Neuronal stem cell (in vitro differentiated cells): ENCODE data around the gene NSMCE1.
"Not testable (repeated sequence)": the region's sequence is repeated elsewhere in the genome, so short reads cannot be mapped to it uniquely, and the experiment has no call there.

ENCODE experiments used
- DNase-seq: peaks from one replicate; pipeline ENCODE4 v3.0.0-alpha.2; 2013; ENCODE audit warnings: low spot score
- H2AFZ ChIP-seq: one replicate; pipeline ENCODE4 v1.6.1; 2013; ENCODE audit warnings: mild to moderate bottlenecking, low read length, inconsistent platforms
- H2AK5ac ChIP-seq: 2 replicates; pipeline ENCODE4 v1.6.1; 2013; ENCODE audit warnings: low read depth, mild to moderate bottlenecking, inconsistent platforms, low read length, moderate library complexity, mixed read lengths
- H2BK120ac ChIP-seq: 2 replicates; pipeline ENCODE4 v1.6.1; 2013; ENCODE audit warnings: low read depth, mild to moderate bottlenecking, inconsistent platforms, low read length, moderate library complexity, mixed read lengths
- H2BK12ac ChIP-seq: one replicate; pipeline ENCODE4 v1.6.1; 2013; ENCODE audit warnings: low read length, inconsistent platforms
- H2BK15ac ChIP-seq: 2 replicates; pipeline ENCODE4 v1.6.1; 2013; ENCODE audit warnings: mild to moderate bottlenecking, low read length, inconsistent platforms, mixed read lengths
- H2BK5ac ChIP-seq: one replicate; pipeline ENCODE4 v1.6.1; 2013; ENCODE audit warnings: inconsistent platforms, mild to moderate bottlenecking, low read length, moderate library complexity
- H3K14ac ChIP-seq: one replicate; pipeline ENCODE4 v1.6.1; 2013; ENCODE audit warnings: low read length, inconsistent platforms
- H3K18ac ChIP-seq: 2 replicates; pipeline ENCODE4 v1.6.1; 2013; ENCODE audit warnings: low read length, inconsistent platforms
- H3K23ac ChIP-seq: 2 replicates; pipeline ENCODE4 v1.6.1; 2013; ENCODE audit warnings: low read depth, mild to moderate bottlenecking, mixed read lengths, low read length, inconsistent platforms; ENCODE audit not compliant: poor library complexity
- H3K27ac ChIP-seq: replicated peaks from 3 replicates; pipeline ENCODE4 v1.5.1; 2013; ENCODE audit warnings: low read length, inconsistent platforms
- H3K27me3 ChIP-seq, 3 experiments: 2 replicates each; pipeline ENCODE4 v1.6.1; 2013; ENCODE audit warnings: low read length in 3 of 3, mild to moderate bottlenecking in 2 of 3, inconsistent platforms in 1 of 3, low read depth in 1 of 3, mixed read lengths in 1 of 3, moderate library complexity in 1 of 3; ENCODE audit not compliant: control insufficient read depth in 3 of 3, insufficient read depth in 3 of 3
- H3K36me3 ChIP-seq, 2 donors: replicated peaks in 1 of 2; 2 replicates each; pipeline ENCODE4 v1.6.1; 2013; ENCODE audit warnings: low read length in 2 of 2; ENCODE audit not compliant: control insufficient read depth in 2 of 2, insufficient read depth in 2 of 2
- H3K4ac ChIP-seq: 2 replicates; pipeline ENCODE4 v1.6.1; 2013; ENCODE audit warnings: inconsistent platforms, mild to moderate bottlenecking, low read length, moderate library complexity
- H3K4me1 ChIP-seq, 2 donors: 1 replicate in 1 of 2; 2 replicates in 1 of 2; pipeline ENCODE4 v1.6.1; 2013; ENCODE audit warnings: low read length in 2 of 2, low read depth in 1 of 2; ENCODE audit not compliant: control insufficient read depth in 2 of 2, insufficient read depth in 1 of 2
- H3K4me2 ChIP-seq: one replicate; pipeline ENCODE4 v1.6.1; 2013; ENCODE audit warnings: mild to moderate bottlenecking, low read length, inconsistent platforms; ENCODE audit not compliant: insufficient read depth, poor library complexity, severe bottlenecking
- H3K4me3 ChIP-seq, 2 donors: 2 replicates each; pipeline ENCODE4 v1.5.1; 2013; ENCODE audit warnings: low read length in 2 of 2, mild to moderate bottlenecking in 2 of 2, inconsistent platforms in 1 of 2, moderate library complexity in 1 of 2
- H3K79me1 ChIP-seq: one replicate; pipeline ENCODE4 v1.6.1; 2013; ENCODE audit warnings: low read depth, mild to moderate bottlenecking, inconsistent platforms, low read length, moderate library complexity
- H3K9ac ChIP-seq: one replicate; pipeline ENCODE4 v1.6.1; 2013; ENCODE audit warnings: mild to moderate bottlenecking, low read depth, low read length, inconsistent platforms; ENCODE audit not compliant: poor library complexity
- H3K9me3 ChIP-seq, 2 donors: replicated peaks in 1 of 2; 2 replicates each; pipeline versions ENCODE3 to v1.6.1; 2013; ENCODE audit warnings: low read length in 2 of 2, mild to moderate bottlenecking in 2 of 2, inconsistent platforms in 1 of 2, low read depth in 1 of 2, mixed read lengths in 1 of 2, moderate library complexity in 1 of 2; ENCODE audit not compliant: control insufficient read depth in 2 of 2, insufficient read depth in 1 of 2
- H4K8ac ChIP-seq: one replicate; pipeline ENCODE4 v1.6.1; 2013; ENCODE audit warnings: low read depth, mild to moderate bottlenecking, inconsistent platforms, low read length, moderate library complexity
- H4K91ac ChIP-seq: one replicate; pipeline ENCODE4 v1.6.1; 2013; ENCODE audit warnings: low read length, low read depth, mild to moderate bottlenecking, inconsistent platforms; ENCODE audit not compliant: poor library complexity
- WGBS, 2 donors: extraction: QIAGEN DNeasy Blood & Tissue Kit; methylation state at CpG; one replicate each; pipeline ENCODE4 v1.1.7; 2013; ENCODE audit warnings: missing lambda C conversion rate in 2 of 2, mixed read lengths in 1 of 2; ENCODE audit not compliant: insufficient read length in 2 of 2, insufficient replicate concordance in 1 of 2; ENCODE audit errors: extremely low coverage in 2 of 2; 5-methylcytosine and 5-hydroxymethylcytosine counted together

NSMCE1 gene

GRCh38 chr16:27284865-27285675, 16.5 kb upstream of the NSMCE1 start:
- Histone ChIP-seq H3K4me3 (no peak overlapping the region), H2AFZ (peak overlapping the region; percentile 45), H3K23ac (no peak overlapping the region), H4K91ac (no peak overlapping the region), H2BK5ac (no peak overlapping the region), H3K9me3 (no peaks in the 10 kb centered on the region), H3K27me3 (no peaks in the 10 kb centered on the region), H3K27ac (no peak overlapping the region), H3K9ac (no peak overlapping the region), H2BK12ac (no peak overlapping the region), H2BK120ac (no peak overlapping the region), H3K18ac (no peak overlapping the region), H3K4me1 (peaks cover 0 to 4% of the 10 kb centered on the region in 2 donors), H3K4me2 (no peak overlapping the region), H4K8ac (no peak overlapping the region), H3K79me1 (no peaks in the 10 kb centered on the region), H2BK15ac (no peak overlapping the region), H3K36me3 (no peaks in the 10 kb centered on the region), H2AK5ac (peak overlapping the region; percentile 17), H3K4ac (no peak overlapping the region), H3K14ac (no peak overlapping the region)
- no peak for DNase-seq
- no CpG with 5 or more reads among the region's 7 CpGs for WGBS, 2 donors

GRCh38 chr16:27281243-27281642, 12.7 kb upstream of the NSMCE1 start:
- H2BK12ac ChIP-seq: no peak overlapping the region
- H3K18ac ChIP-seq: no peak overlapping the region
- WGBS, 2 donors: no CpG with 5 or more reads among the region's 7 CpGs
- DNase-seq: no peak
- H2BK15ac ChIP-seq: no peak overlapping the region
- no peak overlapping the region for H3K27ac ChIP-seq
- H3K23ac ChIP-seq: no peak overlapping the region
- peaks cover 0 to 4% of the 10 kb centered on the region in 2 donors for H3K4me1 ChIP-seq
- no peak overlapping the region for H3K4ac ChIP-seq
- no peak overlapping the region for H4K91ac ChIP-seq
- no peaks in the 10 kb centered on the region for H3K27me3 ChIP-seq
- H2BK120ac ChIP-seq: no peak overlapping the region
- H3K4me3 ChIP-seq: no peak overlapping the region
- H3K4me2 ChIP-seq: no peak overlapping the region
- H3K14ac ChIP-seq: no peak overlapping the region
- H3K9ac ChIP-seq: no peak overlapping the region
- no peak overlapping the region for H4K8ac ChIP-seq
- no peak overlapping the region for H2BK5ac ChIP-seq
- no peaks in the 10 kb centered on the region for H3K79me1 ChIP-seq
- no peak overlapping the region for H2AK5ac ChIP-seq
- peak overlapping the region; percentile 36 for H2AFZ ChIP-seq
- H3K9me3 ChIP-seq: no peaks in the 10 kb centered on the region
- H3K36me3 ChIP-seq: no peaks in the 10 kb centered on the region

GRCh38 chr16:27275394-27275793, 6.8 kb upstream of the NSMCE1 start:
- no peak overlapping the region for H4K91ac ChIP-seq
- no peaks in the 10 kb centered on the region for H3K36me3 ChIP-seq
- no peak overlapping the region for H3K14ac ChIP-seq
- H2BK120ac ChIP-seq: no peak overlapping the region
- whole genome bisulfite sequencing, 2 donors: no CpG with 5 or more reads among the region's 1 CpG
- H3K18ac ChIP-seq: no peak overlapping the region
- H3K27ac ChIP-seq: no peak overlapping the region
- H3K23ac ChIP-seq: no peak overlapping the region
- no peak overlapping the region for H3K4me2 ChIP-seq
- H3K9ac ChIP-seq: no peak overlapping the region
- no peaks in the 10 kb centered on the region for H3K27me3 ChIP-seq
- H3K4me3 ChIP-seq: no peak overlapping the region
- no peak overlapping the region for H2AFZ ChIP-seq
- no peak overlapping the region for H2BK15ac ChIP-seq
- H3K4me1 ChIP-seq: no peaks in the 10 kb centered on the region
- no peak overlapping the region for H4K8ac ChIP-seq
- no peaks in the 10 kb centered on the region for H3K9me3 ChIP-seq
- DNase-seq: no peak
- no peak overlapping the region for H2AK5ac ChIP-seq
- H3K79me1 ChIP-seq: no peaks in the 10 kb centered on the region
- H2BK12ac ChIP-seq: no peak overlapping the region
- H3K4ac ChIP-seq: no peak overlapping the region
- H2BK5ac ChIP-seq: no peak overlapping the region

GRCh38 chr16:27274424-27274874, 5.9 kb upstream of the NSMCE1 start:
- H3K79me1 ChIP-seq, H3K27ac ChIP-seq, H3K36me3 ChIP-seq, H2BK15ac ChIP-seq, H2AK5ac ChIP-seq, H2BK120ac ChIP-seq, H2BK5ac ChIP-seq, H2AFZ ChIP-seq, H3K18ac ChIP-seq, H3K27me3 ChIP-seq, H4K91ac ChIP-seq, H2BK12ac ChIP-seq, H3K4me1 ChIP-seq, H3K23ac ChIP-seq, H3K4me3 ChIP-seq, H4K8ac ChIP-seq, H3K4me2 ChIP-seq, H3K9ac ChIP-seq, DNase-seq, H3K4ac ChIP-seq, H3K14ac ChIP-seq, H3K9me3 ChIP-seq: not testable (repeated sequence)
- no CpG with 5 or more reads among the region's 7 CpGs for WGBS, 2 donors
